COR-L47 (cell line): Measurements from ENCODE around the gene IHH.

Experiments
- DNase-seq: peaks from one replicate; lab custom pipeline; 2025; lab: John Stamatoyannopoulos, UW

The IHH gene

GRCh38 chr2:219019436-219019835, 41.3 kb downstream of the IHH start:
- no peak for DNase-seq

DNA sequence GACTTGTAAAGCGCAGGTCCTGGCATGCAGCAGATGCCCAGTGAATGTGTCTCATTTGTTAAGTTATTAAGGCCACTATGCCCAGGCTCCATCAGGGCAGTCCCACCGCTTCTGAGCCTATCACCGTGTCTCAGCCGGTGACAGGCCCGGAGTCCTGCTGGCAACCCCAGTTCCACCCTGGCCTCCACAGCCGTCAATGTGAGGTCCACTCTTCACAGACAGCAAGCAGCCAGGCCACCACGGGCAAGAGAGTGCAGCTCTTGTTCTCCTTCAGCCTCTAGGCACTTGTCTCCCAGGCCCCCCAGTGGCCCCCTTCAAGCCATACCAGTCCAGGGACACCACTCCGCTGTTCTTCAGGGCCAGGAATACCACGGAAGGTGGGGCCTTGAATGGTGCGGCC, 42.0 kb downstream of the IHH start:
- no peak for DNase-seq

DNA sequence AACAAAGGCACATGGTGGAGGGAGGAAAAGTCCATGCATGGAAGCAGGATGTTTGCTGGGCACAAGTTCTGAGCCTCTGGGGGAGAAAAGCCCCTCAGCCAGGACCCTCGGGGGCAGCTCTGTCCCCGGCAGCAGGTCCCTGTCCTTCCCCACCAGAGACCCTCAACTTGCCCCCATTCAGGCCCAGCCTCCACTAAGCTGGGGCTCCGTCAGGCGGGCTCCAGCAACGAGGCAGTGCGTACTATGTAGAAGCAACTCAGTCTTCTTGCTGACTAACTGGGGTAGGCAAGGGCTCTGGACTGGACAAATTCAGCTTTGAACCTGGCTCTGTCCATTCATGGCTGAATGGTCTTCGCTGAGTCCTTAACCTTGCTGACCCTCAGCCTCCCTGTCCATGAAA, 42.4 kb downstream of the IHH start:
- DNase-seq, result no peak

DNA sequence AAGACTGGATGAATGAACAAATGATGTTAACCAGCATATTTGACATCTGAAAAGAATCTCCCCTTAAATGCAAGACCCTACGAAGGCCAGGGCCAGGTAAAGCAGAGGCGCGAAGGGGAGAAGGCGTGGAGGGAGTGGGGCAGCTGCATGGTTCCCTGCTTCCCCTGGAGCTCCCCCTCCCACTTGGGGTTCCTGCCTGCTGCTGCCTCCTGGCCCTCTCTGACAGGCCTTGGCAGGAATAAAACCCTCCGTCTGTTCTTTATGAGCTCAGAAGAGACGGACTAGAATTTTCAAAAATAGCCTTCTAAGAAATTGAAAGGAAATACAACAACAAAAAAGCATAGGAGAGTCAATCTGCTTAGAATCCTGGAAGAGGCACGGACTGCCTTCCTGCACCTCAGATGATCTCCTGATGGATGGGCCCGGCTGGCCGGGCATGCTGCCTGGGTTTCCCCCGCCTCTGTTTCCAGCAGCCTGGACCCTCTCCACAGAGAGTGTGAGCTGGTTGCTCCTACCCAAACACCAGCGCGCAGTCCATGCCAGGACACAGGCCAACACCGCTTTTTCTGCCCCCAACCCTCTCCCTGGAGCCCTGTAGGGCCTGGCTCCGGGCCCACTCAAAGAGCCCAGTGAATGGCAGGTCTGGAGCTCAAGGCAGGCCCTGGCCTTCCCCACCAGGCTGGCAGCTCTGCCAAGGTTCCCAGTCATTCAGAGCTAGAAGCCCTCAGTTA, 43.4 kb downstream of the IHH start:
- DNase-seq, result no peak

- DNase-seq, result no peak
Observed at GRCh38 chr2:219016721-219017120, 44.0 kb downstream of the IHH start.

DNA sequence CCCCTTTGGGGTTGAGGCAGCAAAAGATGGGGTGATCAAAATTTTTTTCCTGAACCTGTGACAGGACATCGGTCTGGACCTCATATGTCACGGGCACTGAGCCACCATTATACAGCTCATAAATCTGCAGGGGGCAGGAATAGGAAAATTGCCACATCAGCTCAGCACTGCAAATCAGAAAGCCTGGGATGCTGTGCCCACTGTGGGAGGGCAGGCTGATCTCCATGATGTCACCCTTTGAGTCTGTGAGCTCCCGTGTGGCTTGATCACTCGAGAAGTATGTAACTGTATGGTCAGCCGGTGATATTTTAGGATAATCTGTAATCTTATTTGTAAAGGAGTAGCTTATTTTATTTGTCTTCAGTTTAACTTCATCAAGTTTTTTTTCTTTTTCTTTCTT, 49.8 kb downstream of the IHH start:
- DNase-seq, result no peak

- peak; percentile 68 for DNase-seq
Observed at GRCh38 chr2:219010162-219010756, 50.5 kb downstream of the IHH start.

- no peak for DNase-seq
Observed at GRCh38 chr2:219009294-219009693, 51.4 kb downstream of the IHH start.
